ENCODE measurements around the gene APBB2.

The APBB2 gene

DNA sequence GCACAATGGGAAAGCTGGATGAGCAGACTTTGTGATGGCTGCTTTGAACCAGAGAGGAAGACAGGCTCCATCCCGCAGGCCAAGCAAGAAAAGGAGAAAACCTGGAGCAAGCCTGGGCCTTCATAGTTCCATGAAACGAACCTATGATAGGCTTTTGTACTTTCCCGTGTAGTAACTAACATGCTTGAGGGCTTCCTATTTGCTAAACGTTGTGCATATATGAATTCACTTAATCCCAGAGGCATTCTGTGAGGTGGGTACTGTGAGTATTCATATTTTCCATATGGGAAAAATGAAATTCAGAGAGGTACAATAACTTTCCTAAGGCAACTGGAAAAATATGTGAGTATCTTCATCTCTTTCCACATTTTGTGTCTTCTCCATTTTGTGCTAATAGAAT, 13.6 kb upstream of the APBB2 start:
- DNase-seq (ENCODE audit: low spot score) = no peak
- TF ChIP-seq, protein P1, sequence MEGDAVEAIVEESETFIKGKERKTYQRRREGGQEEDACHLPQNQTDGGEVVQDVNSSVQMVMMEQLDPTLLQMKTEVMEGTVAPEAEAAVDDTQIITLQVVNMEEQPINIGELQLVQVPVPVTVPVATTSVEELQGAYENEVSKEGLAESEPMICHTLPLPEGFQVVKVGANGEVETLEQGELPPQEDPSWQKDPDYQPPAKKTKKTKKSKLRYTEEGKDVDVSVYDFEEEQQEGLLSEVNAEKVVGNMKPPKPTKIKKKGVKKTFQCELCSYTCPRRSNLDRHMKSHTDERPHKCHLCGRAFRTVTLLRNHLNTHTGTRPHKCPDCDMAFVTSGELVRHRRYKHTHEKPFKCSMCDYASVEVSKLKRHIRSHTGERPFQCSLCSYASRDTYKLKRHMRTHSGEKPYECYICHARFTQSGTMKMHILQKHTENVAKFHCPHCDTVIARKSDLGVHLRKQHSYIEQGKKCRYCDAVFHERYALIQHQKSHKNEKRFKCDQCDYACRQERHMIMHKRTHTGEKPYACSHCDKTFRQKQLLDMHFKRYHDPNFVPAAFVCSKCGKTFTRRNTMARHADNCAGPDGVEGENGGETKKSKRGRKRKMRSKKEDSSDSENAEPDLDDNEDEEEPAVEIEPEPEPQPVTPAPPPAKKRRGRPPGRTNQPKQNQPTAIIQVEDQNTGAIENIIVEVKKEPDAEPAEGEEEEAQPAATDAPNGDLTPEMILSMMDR (IDR thresholded peaks at IDR 0.05; ENCODE audit: extremely low read depth, missing control alignments) = no peak

DNA sequence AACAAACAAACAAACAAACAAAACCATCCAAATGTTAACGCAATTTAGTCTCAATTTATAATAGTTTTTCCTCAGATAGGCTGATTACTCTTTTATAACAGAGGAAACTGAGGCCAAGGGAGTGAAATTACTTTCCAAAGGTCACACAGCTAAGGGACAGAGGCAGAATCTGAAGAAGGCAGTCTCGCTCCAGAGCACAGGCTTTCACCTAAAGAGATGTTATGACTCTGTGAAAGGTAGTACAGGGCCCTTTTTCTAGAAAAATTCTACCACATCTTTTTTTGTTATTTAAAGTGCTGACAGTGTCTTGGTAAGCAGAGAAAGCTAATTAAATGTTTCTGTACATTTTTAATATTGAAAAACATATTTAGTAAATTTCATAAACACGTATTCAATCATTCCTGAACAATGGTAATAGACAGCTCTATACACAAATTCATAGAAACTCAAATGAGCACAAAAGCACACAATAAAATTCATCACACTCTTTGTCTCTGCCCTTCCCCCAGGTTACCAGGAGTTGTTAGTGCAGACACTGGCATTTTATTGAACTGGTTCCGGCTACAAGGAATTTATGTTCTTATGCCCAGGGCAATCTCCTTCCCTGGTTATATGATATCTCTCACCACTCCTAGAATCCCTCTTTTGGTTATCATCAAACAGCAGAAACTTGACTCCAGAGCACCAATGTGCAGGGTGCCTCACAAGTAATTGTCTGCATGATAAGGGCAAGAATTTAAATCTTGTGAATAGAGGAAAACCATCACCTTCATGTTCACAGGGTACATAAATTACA, 7.7 kb upstream of the APBB2 start:
- TF ChIP-seq, protein P1 (IDR thresholded peaks at IDR 0.05; ENCODE audit: extremely low read depth, missing control alignments) = no peak
- DNase-seq (ENCODE audit: low spot score) = no peak

DNA sequence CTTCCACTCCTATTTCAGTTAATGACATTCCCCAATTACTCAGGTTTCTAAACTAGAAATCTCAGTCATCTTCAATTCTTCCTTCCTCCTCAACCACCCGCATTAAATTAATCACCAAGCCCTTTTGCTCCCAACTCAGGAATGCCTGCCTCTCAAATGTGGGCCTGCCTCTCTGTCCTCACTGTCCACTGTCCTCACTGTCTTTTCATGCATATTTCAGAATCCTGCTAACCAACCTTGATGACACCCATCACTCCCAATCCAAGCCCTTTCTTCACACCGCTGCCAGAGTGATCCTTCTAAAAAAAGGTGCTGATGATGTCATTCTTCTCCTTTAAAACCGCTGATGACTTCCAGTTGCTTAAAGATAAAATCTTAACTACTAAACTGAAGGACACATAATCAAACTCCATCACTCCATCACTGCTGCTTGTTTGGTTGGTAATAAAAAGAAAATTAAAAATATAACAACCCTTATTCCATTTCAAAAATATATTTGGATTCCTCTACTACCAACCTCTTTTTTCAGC, 5.1 kb upstream of the APBB2 start:
- DNase-seq (ENCODE audit: low spot score) = no peak
- TF ChIP-seq, protein P1 (IDR thresholded peaks at IDR 0.05; ENCODE audit: extremely low read depth, missing control alignments) = no peak

DNA sequence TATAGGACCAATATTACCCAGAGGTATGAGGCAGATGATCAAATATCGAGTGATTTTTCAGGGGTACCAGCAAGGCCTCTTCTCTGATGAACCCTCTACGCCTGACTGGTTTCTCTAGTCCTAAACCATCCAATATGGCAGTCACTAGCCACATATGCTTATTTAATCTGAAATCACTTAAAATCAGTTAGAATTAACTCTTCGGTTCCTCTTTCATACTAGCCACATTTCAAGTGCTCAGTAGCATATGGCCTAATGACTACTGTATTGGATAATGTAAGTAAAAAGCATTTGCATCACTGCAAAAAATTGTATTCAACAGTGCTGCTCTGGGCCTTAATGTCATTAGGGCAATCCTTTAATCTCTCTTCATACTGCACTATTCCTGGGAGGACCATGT, 4.4 kb upstream of the APBB2 start:
- no peak for DNase-seq (ENCODE audit: low spot score)

DNA sequence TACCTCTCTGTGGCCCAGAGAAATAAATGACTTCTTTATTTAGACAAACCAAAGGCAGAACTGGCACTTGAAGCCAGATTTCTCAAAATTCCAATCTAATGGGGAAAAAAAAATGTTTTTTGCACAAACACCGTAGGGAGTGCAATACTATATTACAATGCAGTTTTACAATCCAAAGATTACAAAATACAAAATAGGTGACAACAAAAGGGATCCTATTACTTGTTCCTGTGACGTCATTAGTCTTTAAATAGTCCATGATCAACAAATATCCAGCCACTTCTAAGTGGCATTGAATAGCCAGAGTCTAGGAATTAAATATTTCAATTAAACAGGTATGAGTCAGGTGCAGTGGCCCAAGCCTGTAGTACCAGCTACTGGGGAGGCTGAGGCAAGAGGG, 3.0 kb upstream of the APBB2 start:
- no peak for DNase-seq (ENCODE audit: low spot score)
- TF ChIP-seq, protein P1 (IDR thresholded peaks at IDR 0.05; ENCODE audit: extremely low read depth, missing control alignments) = no peak

More for the DNA sequence above, 4.4 kb upstream of the APBB2 start:
- TF ChIP-seq, protein P1 (IDR thresholded peaks at IDR 0.05; ENCODE audit: extremely low read depth, missing control alignments) = no peak

DNA sequence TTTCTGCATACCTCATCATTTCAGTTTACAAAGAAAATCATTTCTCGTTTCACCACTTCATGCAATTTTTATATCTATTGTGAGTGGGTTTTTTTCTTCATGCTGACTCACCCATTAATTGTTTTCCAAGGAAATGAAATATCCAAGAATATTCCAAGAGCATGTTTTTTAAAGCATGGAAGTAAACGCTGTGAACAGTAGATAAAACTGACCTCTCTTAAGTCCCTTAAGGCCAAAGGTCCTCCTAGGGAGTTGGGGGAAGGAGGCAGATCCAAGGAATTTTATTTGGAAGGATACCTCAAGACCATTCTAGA, 2.6 kb upstream of the APBB2 start:
- TF ChIP-seq, protein P1 (IDR thresholded peaks at IDR 0.05; ENCODE audit: extremely low read depth, missing control alignments) = no peak
- no peak for DNase-seq (ENCODE audit: low spot score)

DNA sequence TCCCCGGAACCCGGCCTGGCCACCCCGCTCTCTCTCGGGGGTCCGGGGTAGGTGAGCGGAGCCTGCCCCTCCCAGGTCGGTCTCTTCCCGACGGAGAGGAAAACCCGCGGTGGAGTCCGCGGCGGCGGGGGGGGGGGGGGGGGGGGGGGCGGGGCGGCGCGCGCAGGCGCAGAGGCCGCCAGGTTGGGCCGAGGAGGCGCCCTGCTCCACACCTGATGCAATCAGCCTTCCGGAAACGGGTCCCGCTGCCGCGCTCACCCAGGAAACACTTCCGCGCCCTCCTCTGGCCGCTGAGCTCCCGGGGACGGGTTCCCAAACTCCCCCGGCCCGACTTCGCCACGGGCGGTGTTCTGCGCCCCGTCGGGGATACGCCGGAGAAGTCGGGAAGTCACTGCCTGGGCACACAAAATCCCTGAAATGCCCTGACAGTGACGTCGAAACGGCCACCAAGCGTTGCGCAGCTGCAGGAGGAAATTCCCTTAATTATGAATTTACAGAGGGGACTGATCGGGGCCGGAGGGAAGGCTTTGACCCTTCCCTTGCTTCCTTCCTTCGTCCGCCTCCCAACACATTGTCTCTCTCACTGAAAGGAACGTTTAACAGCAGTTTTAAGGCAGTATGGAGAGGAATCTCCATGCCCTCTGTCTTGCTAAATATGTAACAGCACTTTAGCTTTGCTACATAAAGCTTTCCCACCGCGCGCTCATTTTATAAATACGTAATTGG, 2.1 kb upstream of the APBB2 start:
- TF ChIP-seq, protein P1 (IDR thresholded peaks at IDR 0.05; ENCODE audit: extremely low read depth, missing control alignments) = no peak
- DNase-seq (ENCODE audit: low spot score) = peak; percentile 90

Data from GM20000 (cell line).